RWPE1 (cell line): ENCODE data around the gene HSPA12A.

Experiments used
- CTCF ChIA-PET: fragments of 350-600 bp; sonication (Branson Sonifier 250); formaldehyde crosslinking; extraction: SDS; loops from one replicate; lab custom pipeline; 2021; lab: Yijun Ruan, JAX
- POLR2A ChIA-PET: fragments of 400-600 bp; formaldehyde crosslinking; extraction: SDS; loops from one replicate; lab custom pipeline; 2020; ENCODE audit warnings: antibody characterized with exemption; ENCODE audit not compliant: low non-redundant PET; lab: Yijun Ruan, JAX
- DNase-seq: peaks from one replicate; pipeline ENCODE4 v3.0.0; 2012; ENCODE audit warnings: low spot score
- H3K27ac ChIP-seq: fragments of 450-650 bp; 2 replicates; pipeline ENCODE4 v1.5.1; 2017
- TF ChIP-seq, protein P1 (sequence below): fragments of 450-650 bp; conservative IDR thresholded peaks from 2 replicates; pipeline ENCODE4 v1.5.1; 2017; ENCODE audit warnings: low read depth, mild to moderate bottlenecking

The HSPA12A gene

DNA sequence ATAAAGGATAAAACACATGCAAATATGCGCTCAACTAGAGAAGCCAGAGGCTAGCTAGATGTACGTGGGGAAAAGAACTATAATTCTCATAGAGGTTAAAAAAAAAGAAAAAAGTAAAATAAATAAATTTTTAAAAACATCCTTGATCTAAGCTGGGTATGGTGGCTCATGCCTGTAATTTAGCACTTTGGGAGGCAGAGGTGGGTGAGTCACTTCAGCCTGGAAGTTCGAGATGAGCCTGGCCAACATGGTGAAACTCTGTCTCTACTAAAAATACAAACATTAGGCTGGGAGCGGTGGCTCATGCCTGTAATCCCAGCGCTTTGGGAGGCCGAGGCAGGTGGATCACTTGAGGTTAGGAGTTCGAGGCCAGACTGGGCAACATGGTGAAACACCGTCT lies 18.6 kb upstream of the HSPA12A start:
- TF ChIP-seq, protein P1, sequence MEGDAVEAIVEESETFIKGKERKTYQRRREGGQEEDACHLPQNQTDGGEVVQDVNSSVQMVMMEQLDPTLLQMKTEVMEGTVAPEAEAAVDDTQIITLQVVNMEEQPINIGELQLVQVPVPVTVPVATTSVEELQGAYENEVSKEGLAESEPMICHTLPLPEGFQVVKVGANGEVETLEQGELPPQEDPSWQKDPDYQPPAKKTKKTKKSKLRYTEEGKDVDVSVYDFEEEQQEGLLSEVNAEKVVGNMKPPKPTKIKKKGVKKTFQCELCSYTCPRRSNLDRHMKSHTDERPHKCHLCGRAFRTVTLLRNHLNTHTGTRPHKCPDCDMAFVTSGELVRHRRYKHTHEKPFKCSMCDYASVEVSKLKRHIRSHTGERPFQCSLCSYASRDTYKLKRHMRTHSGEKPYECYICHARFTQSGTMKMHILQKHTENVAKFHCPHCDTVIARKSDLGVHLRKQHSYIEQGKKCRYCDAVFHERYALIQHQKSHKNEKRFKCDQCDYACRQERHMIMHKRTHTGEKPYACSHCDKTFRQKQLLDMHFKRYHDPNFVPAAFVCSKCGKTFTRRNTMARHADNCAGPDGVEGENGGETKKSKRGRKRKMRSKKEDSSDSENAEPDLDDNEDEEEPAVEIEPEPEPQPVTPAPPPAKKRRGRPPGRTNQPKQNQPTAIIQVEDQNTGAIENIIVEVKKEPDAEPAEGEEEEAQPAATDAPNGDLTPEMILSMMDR = no peak
- ChIA-PET CTCF (interaction anchor here (0.7 kb wide), 1 partner anchor 17 kb away, joined by 3 read pairs; no protein-coding TSS in a partner anchor), POLR2A (no interaction called here)
- DNase-seq = no peak
- no peak overlapping the region for H3K27ac ChIP-seq

DNA sequence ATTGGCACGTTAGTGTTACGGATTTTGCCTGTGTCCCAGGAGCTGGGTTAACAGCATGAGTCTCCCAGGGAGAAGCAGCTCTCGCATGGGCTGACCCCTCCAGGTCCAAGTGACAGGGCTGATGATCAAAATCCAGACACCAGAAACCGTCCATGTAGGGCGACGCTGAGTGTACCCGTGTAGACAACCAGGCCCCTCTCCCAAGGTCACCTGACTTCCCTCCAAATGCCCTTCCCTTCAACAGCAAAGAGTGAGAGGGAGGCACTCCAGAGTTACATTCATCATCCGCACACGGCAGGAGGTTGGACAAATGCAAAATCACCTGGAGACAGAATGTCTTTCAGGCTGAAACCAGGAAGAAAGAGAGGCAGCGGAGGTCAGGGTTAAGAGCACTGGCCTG lies 14.9 kb upstream of the HSPA12A start:
- ChIA-PET CTCF (no interaction called here), POLR2A (no interaction called here)
- no peak for DNase-seq
- H3K27ac ChIP-seq = 0 out of 2 replicates have a peak overlapping the region, but pooled peaks have one; percentile 5
- TF ChIP-seq, protein P1 = no peak

DNA sequence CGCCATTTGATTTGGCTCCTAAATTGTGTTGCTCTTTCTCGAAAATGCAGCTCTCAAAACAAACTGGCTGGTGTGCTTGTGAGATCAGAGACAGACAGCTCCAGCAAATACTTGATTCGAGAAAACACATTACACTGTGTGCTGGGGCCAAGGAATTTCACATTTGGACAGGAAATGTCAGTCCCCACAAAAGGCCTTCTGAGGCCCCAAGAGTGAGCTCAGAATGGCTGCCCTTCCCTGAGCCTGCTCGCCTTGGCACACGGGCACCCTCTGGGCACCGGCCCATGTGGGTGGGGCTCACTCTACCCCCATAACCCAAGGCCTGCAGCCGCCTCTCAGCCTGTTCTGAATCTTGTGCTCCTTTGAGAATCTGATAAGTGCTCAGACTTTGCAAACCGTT lies 13.9 kb upstream of the HSPA12A start:
- peak overlapping the region; percentile 75 for H3K27ac ChIP-seq
- CTCF ChIA-PET = interaction anchor here (0.5 to 0.6 kb wide), 2 partner anchors 74 to 416 kb away, joined by 3 to 4 read pairs; no protein-coding TSS in a partner anchor
- POLR2A ChIA-PET = no interaction called here
- DNase-seq = no peak
- TF ChIP-seq, protein P1 = no peak

DNA sequence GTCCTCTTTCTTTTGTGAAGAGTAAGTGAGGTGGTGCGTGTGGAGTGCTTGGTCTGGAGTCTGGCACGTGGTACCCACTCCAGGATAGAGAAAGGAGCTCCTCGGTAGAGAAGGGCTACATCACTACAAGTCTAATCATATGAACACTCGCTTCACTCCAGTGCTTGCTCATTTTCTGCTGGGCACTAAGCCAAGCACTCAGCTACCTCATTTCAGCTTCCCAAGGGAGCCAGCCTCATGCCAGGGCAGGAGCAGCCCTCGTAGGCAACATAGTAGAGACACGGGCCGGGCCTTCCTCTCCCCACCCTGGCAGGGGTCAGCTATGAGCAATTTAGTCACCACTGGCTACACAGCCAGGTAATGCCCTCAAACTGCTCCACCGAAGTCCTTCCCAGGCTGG lies 11.4 kb upstream of the HSPA12A start:
- H3K27ac ChIP-seq = peak overlapping the region; percentile 83
- TF ChIP-seq, protein P1 = no peak
- CTCF ChIA-PET = interaction anchor here (0.7 kb wide), 1 partner anchor 12 kb away, joined by 3 read pairs; no protein-coding TSS in a partner anchor
- DNase-seq = peak; percentile 61
- POLR2A ChIA-PET = interaction anchor here (1.1 kb wide), 1 partner anchor 10 kb away, joined by 8 read pairs; no protein-coding TSS in a partner anchor

DNA sequence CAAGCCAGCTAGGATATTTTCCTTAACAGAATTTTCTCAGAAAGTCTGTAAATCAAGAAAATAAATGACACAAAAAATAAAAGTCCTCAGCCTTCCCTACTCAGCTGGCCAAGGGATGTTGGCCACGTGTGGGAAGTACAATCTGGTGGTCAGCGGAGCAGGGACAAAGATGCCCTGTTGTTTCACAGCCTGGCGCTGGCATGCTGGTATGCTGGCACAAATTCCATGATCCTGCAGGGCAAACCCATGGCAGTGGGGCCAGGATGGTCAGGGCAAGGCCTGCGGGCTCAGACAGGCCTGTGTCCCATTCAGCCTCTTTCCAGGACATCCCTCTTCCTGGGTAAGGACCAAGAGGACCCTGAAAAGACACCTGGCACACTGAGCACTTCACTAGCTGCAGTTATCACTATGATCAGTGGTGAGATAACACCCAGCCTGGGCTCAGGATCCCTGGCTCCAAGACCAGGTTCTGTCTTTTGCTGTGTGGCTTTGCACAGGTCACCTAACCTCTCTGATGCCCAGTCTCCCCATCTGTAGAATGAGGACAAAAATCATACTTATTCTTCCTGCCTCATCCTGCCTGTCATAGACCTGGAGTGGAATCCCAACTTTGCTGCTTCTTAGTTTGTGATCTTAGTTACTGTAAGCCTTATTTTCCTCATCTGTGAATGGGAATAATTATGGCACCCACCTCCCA lies 10.8 kb upstream of the HSPA12A start:
- TF ChIP-seq, protein P1 = no peak
- POLR2A ChIA-PET = interaction anchor here (1.1 kb wide), 1 partner anchor 10 kb away, joined by 8 read pairs; no protein-coding TSS in a partner anchor

DNA sequence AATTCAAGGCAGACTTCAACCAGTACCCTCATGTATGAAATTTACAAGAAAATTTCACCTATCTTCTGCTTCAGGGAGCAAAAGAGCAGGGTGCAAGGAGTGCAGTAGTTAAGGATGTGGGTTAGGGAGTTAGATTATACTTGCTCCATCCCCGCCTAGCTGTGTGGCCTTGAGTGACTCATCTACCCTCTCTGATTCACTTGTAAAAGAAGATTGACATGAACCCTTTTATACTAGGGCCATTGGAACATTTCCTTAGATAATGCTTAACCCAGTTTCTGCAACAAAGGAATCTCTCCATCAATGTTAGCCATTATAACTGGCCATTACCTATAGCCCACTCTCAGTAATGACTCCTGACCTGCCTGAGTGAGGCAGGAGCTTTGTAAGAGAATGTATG lies 10.2 kb upstream of the HSPA12A start:
- peak overlapping the region; percentile 83; the same call in 1 of the 2 replicates for H3K27ac ChIP-seq
- POLR2A ChIA-PET = no interaction called here
- CTCF ChIA-PET = no interaction called here
- TF ChIP-seq, protein P1 = no peak
- DNase-seq = no peak

More for the DNA sequence above, 10.8 kb upstream of the HSPA12A start:
- CTCF ChIA-PET = no interaction called here
- no peak for DNase-seq
- peak overlapping the region; percentile 83 for H3K27ac ChIP-seq
